HG02610 (cell line): ENCODE measurements around the gene RHO.
"Not testable (repeated sequence)": the region's sequence is repeated elsewhere in the genome, so short reads cannot be mapped to it uniquely, and the experiment has no call there.

Experiments used
- ATAC-seq: cut with Tn5 transposase; IDR thresholded peaks from one replicate; pipeline ENCODE4 v1.9.1; 2021; ENCODE audit warnings: mild to moderate bottlenecking, moderate library complexity; ENCODE audit not compliant: unreplicated experiment

Gene RHO

GRCh38 chr3:129498603-129499488 lies 29.6 kb upstream of the RHO start:
- not testable (repeated sequence) for ATAC-seq

GRCh38 chr3:129499604-129500333 lies 28.7 kb upstream of the RHO start:
- not testable (repeated sequence) for ATAC-seq

GRCh38 chr3:129500334-129500658 lies 28.1 kb upstream of the RHO start:
- no peak for ATAC-seq

- ATAC-seq = no peak
Measured at GRCh38 chr3:129501630-129502029, 26.8 kb upstream of the RHO start.

GRCh38 chr3:129502641-129503408 lies 25.6 kb upstream of the RHO start:
- ATAC-seq = no peak

- ATAC-seq = no peak
Measured at GRCh38 chr3:129503471-129504291, 24.8 kb upstream of the RHO start.

GRCh38 chr3:129504471-129505100 lies 23.9 kb upstream of the RHO start:
- no peak for ATAC-seq

GRCh38 chr3:129505341-129505740 lies 23.1 kb upstream of the RHO start:
- no peak for ATAC-seq

- no peak for ATAC-seq
Measured at GRCh38 chr3:129506231-129506742, 22.2 kb upstream of the RHO start.

GRCh38 chr3:129507181-129507831 lies 21.1 kb upstream of the RHO start:
- ATAC-seq = no peak

- no peak for ATAC-seq
Measured at GRCh38 chr3:129512595-129512994, 15.8 kb upstream of the RHO start.

GRCh38 chr3:129513705-129514104 lies 14.7 kb upstream of the RHO start:
- no peak for ATAC-seq

- no peak for ATAC-seq
Measured at GRCh38 chr3:129514110-129514509, 14.3 kb upstream of the RHO start.

- no peak for ATAC-seq
Measured at GRCh38 chr3:129514563-129514962, 13.9 kb upstream of the RHO start.

- not testable (repeated sequence) for ATAC-seq
Measured at GRCh38 chr3:129515108-129515820, 13.2 kb upstream of the RHO start.

GRCh38 chr3:129515821-129516432 lies 12.5 kb upstream of the RHO start:
- ATAC-seq = not testable (repeated sequence)

- ATAC-seq = no peak
Measured at GRCh38 chr3:129517516-129517915, 10.9 kb upstream of the RHO start.

GRCh38 chr3:129518038-129518561 lies 10.3 kb upstream of the RHO start:
- no peak for ATAC-seq
